ENCODE data around the gene RNF128.
"Not testable (repeated sequence)": the region's sequence is repeated elsewhere in the genome, so short reads cannot be mapped to it uniquely, and the experiment has no call there.

RNF128 gene

DNA sequence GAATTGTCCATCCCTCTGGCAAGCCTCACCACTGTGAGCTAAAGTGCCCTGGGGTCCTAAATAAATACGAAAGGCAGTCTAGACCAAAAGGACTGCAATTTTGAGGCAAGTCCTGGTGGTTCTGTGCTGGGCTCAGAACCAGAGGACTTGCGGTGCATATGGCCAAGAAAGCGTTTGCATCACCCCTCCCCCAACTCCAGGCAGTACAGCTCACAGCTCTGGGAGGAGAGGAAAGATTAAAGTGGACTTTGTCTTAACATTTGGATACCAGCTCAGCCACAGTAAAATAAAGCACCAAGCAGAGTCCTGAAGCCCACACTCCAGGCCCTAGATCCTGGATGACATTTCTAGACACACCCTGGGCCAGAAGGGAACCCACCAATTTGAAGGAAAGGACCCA, 24.9 kb downstream of the RNF128 start:
- H3K4me1 ChIP-seq (ENCODE audit: control insufficient read depth, low read depth, low read length), result no peaks in the 10 kb centered on the region
- H4K5ac ChIP-seq (ENCODE audit: low read length), result no peak overlapping the region
- H3K9ac ChIP-seq (ENCODE audit: low read length), result no peak overlapping the region
- no peak overlapping the region for H3K56ac ChIP-seq (ENCODE audit: low read length)
- DNase-seq, result peak; percentile 0
- H3K79me1 ChIP-seq (ENCODE audit: low read length), result no peaks in the 10 kb centered on the region
- no peak overlapping the region for H3K4me3 ChIP-seq (ENCODE audit: low read length)
- H3K4ac ChIP-seq (ENCODE audit: low read depth, low read length), result no peak overlapping the region
- no peak overlapping the region for H3K18ac ChIP-seq (ENCODE audit: low read length)
- H2AK5ac ChIP-seq (ENCODE audit: low read length), result no peak overlapping the region
- no peaks in the 10 kb centered on the region for H3K27me3 ChIP-seq (ENCODE audit: insufficient read depth, low read length, poor library complexity)
- H3K79me2 ChIP-seq (ENCODE audit: control insufficient read depth, insufficient read depth, low read length), result no peaks in the 10 kb centered on the region
- no peak overlapping the region for H3K4me2 ChIP-seq (ENCODE audit: low read length)
- no peak overlapping the region for H2BK120ac ChIP-seq (ENCODE audit: low read depth, low read length)
- WGBS (ENCODE audit: extremely low coverage, insufficient coverage, low lambda C conversion rate), result no CpG with 5 or more reads among the region's 3 CpGs
- no peak overlapping the region for H2BK15ac ChIP-seq (replicated peaks; ENCODE audit: low read depth)
- no peak overlapping the region for H3K27ac ChIP-seq (ENCODE audit: low read depth, low read length)
- H3K36me3 ChIP-seq (ENCODE audit: control insufficient read depth, insufficient read depth, low read length), result no peaks in the 10 kb centered on the region
- H4K8ac ChIP-seq (ENCODE audit: low read depth, low read length), result no peak overlapping the region
- H3K23ac ChIP-seq (ENCODE audit: low read length), result no peak overlapping the region
- no peak overlapping the region for H2BK5ac ChIP-seq (ENCODE audit: low read length)

DNA sequence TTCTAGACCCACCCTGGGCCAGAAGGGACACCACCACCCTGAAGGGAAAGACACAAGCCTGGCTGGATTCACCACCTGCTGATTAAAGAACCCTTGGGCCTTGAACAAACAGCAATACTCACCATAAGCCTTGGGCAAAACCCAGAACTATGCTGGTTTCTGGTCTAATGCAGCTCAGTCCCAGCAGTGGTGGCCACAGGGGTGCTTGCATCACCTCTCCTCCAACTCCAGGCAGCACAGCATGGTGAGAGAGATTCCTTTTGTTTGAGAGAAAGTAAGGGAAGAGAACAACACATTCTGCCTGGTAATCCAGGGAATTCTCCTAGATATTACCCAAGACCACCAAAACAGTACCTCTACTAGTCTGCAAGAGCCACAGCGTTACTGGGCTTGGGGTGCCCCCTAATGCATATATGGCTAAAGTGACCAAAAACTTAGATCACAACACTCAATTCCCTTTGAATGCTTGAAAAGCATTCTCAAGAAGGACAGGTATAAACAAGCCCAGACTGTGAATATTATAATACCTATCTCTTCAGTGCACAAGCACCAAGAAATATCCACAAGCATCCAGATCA, 25.7 kb downstream of the RNF128 start:
- Histone ChIP-seq H3K4me3 (ENCODE audit: low read length) (no peak overlapping the region), H2BK120ac (ENCODE audit: low read depth, low read length) (no peak overlapping the region), H4K8ac (ENCODE audit: low read depth, low read length) (no peak overlapping the region), H3K18ac (ENCODE audit: low read length) (no peak overlapping the region), H3K56ac (ENCODE audit: low read length) (no peak overlapping the region), H3K27ac (ENCODE audit: low read depth, low read length) (no peak overlapping the region), H2BK5ac (ENCODE audit: low read length) (no peak overlapping the region), H3K27me3 (ENCODE audit: insufficient read depth, low read length, poor library complexity) (no peaks in the 10 kb centered on the region), H2AK5ac (ENCODE audit: low read length) (no peak overlapping the region), H2BK15ac (replicated peaks; ENCODE audit: low read depth) (no peak overlapping the region), H3K4me2 (ENCODE audit: low read length) (no peak overlapping the region), H3K4ac (ENCODE audit: low read depth, low read length) (no peak overlapping the region), H3K4me1 (ENCODE audit: control insufficient read depth, low read depth, low read length) (no peaks in the 10 kb centered on the region), H3K36me3 (ENCODE audit: control insufficient read depth, insufficient read depth, low read length) (no peaks in the 10 kb centered on the region), H3K79me1 (ENCODE audit: low read length) (no peaks in the 10 kb centered on the region), H3K79me2 (ENCODE audit: control insufficient read depth, insufficient read depth, low read length) (no peaks in the 10 kb centered on the region), H3K23ac (ENCODE audit: low read length) (no peak overlapping the region), H4K5ac (ENCODE audit: low read length) (no peak overlapping the region), H3K9ac (ENCODE audit: low read length) (no peak overlapping the region)
- WGBS (ENCODE audit: extremely low coverage, insufficient coverage, low lambda C conversion rate), result no CpG with 5 or more reads among the region's 1 CpG
- peak; percentile 43 for DNase-seq

DNA sequence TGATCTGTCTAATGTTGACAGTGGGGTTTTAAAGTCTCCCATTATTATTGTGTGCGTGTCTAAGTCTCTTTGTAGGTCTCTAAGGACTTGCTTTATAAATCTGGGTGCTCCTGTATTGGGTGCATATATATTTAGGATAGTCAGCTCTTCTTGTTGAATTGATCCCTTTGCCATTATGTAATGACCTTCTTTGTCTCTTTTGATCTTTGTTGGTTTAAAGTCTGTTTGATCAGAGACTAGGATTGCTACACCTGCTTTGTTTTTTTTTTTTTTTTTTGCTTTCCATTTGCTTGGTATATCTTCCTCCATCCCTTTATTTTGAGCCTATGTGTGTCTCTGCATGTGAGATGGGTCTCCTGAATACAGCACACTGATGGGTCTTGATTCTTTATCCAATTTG, 42.8 kb downstream of the RNF128 start:
- not testable (repeated sequence) for H4K8ac ChIP-seq (ENCODE audit: low read depth, low read length); H3K36me3 ChIP-seq (ENCODE audit: control insufficient read depth, insufficient read depth, low read length); H3K18ac ChIP-seq (ENCODE audit: low read length); H3K4me2 ChIP-seq (ENCODE audit: low read length); H3K4ac ChIP-seq (ENCODE audit: low read depth, low read length); H2BK120ac ChIP-seq (ENCODE audit: low read depth, low read length); H3K4me1 ChIP-seq (ENCODE audit: control insufficient read depth, low read depth, low read length); H3K79me2 ChIP-seq (ENCODE audit: control insufficient read depth, insufficient read depth, low read length); H3K27ac ChIP-seq (ENCODE audit: low read depth, low read length); H3K56ac ChIP-seq (ENCODE audit: low read length); H2BK15ac ChIP-seq (replicated peaks; ENCODE audit: low read depth); H3K9ac ChIP-seq (ENCODE audit: low read length); DNase-seq; H3K79me1 ChIP-seq (ENCODE audit: low read length); H4K5ac ChIP-seq (ENCODE audit: low read length); H3K4me3 ChIP-seq (ENCODE audit: low read length); H2BK5ac ChIP-seq (ENCODE audit: low read length); H3K27me3 ChIP-seq (ENCODE audit: insufficient read depth, low read length, poor library complexity); H2AK5ac ChIP-seq (ENCODE audit: low read length); H3K23ac ChIP-seq (ENCODE audit: low read length)
- WGBS (ENCODE audit: extremely low coverage, insufficient coverage, low lambda C conversion rate), result no CpG with 5 or more reads among the region's 1 CpG

DNA sequence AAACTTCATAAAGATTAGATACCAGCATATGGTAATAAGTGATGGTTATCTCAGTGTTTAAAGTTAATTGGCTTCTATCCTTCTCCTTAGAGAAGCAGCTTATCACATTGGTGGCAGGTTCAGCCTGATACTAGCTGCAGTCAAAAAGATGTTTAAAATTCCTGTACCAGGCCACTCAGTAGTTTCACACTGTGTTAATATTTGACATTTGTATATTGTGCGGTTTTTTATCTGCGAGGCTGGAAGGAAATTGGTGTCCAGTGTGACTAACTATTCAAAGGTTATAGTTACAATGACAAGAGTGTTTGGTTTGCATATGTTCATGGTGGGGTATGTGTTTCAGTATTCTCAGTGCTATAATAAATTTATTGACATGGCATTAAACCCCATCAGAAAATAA, 48.5 kb downstream of the RNF128 start:
- Histone ChIP-seq H2BK5ac (ENCODE audit: low read length) (no peak overlapping the region), H3K9ac (ENCODE audit: low read length) (no peak overlapping the region), H3K27me3 (ENCODE audit: insufficient read depth, low read length, poor library complexity) (no peaks in the 10 kb centered on the region), H4K5ac (ENCODE audit: low read length) (no peak overlapping the region), H2BK15ac (replicated peaks; ENCODE audit: low read depth) (no peak overlapping the region), H3K79me2 (ENCODE audit: control insufficient read depth, insufficient read depth, low read length) (no peaks in the 10 kb centered on the region), H3K56ac (ENCODE audit: low read length) (no peak overlapping the region), H3K27ac (ENCODE audit: low read depth, low read length) (no peak overlapping the region), H3K36me3 (ENCODE audit: control insufficient read depth, insufficient read depth, low read length) (no peaks in the 10 kb centered on the region), H3K18ac (ENCODE audit: low read length) (no peak overlapping the region), H4K8ac (ENCODE audit: low read depth, low read length) (no peak overlapping the region), H3K4me1 (ENCODE audit: control insufficient read depth, low read depth, low read length) (no peaks in the 10 kb centered on the region), H2AK5ac (ENCODE audit: low read length) (no peak overlapping the region), H2BK120ac (ENCODE audit: low read depth, low read length) (no peak overlapping the region), H3K23ac (ENCODE audit: low read length) (no peak overlapping the region), H3K79me1 (ENCODE audit: low read length) (no peaks in the 10 kb centered on the region), H3K4me3 (ENCODE audit: low read length) (no peak overlapping the region), H3K4me2 (ENCODE audit: low read length) (no peak overlapping the region), H3K4ac (ENCODE audit: low read depth, low read length) (no peak overlapping the region)
- WGBS (ENCODE audit: extremely low coverage, insufficient coverage, low lambda C conversion rate), result no CpG with 5 or more reads among the region's 2 CpGs
- DNase-seq, result no peak

DNA sequence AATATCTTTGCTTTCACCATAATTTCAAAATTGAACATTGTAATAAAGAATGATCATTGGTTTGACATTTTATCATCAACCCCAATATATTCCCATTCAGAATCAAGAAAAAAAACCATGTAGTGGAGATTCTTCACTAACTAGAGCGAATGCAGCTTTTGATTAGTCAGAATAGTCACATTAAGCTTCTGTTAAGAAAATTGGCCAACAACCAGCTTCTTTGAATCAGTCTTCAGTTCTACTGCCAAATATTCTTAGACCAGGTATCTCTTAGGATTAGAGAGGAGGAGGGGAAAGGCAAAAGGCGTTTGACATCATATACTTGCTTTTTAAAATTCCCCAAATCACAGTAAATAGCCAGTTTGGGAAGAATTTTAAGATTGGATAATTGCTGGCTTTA, 53.8 kb downstream of the RNF128 start:
- Histone ChIP-seq H3K36me3 (ENCODE audit: control insufficient read depth, insufficient read depth, low read length) (no peaks in the 10 kb centered on the region), H4K5ac (ENCODE audit: low read length) (no peak overlapping the region), H4K8ac (ENCODE audit: low read depth, low read length) (no peak overlapping the region), H3K4ac (ENCODE audit: low read depth, low read length) (no peak overlapping the region), H3K4me2 (ENCODE audit: low read length) (no peak overlapping the region), H3K27ac (ENCODE audit: low read depth, low read length) (no peak overlapping the region), H3K4me1 (ENCODE audit: control insufficient read depth, low read depth, low read length) (no peaks in the 10 kb centered on the region), H3K18ac (ENCODE audit: low read length) (no peak overlapping the region), H3K56ac (ENCODE audit: low read length) (no peak overlapping the region), H3K79me2 (ENCODE audit: control insufficient read depth, insufficient read depth, low read length) (no peaks in the 10 kb centered on the region), H3K9ac (ENCODE audit: low read length) (no peak overlapping the region), H2BK120ac (ENCODE audit: low read depth, low read length) (no peak overlapping the region), H3K79me1 (ENCODE audit: low read length) (no peaks in the 10 kb centered on the region), H3K23ac (ENCODE audit: low read length) (no peak overlapping the region), H2BK15ac (replicated peaks; ENCODE audit: low read depth) (no peak overlapping the region), H2BK5ac (ENCODE audit: low read length) (no peak overlapping the region), H2AK5ac (ENCODE audit: low read length) (no peak overlapping the region), H3K27me3 (ENCODE audit: insufficient read depth, low read length, poor library complexity) (no peaks in the 10 kb centered on the region), H3K4me3 (ENCODE audit: low read length) (no peak overlapping the region)
- no peak for DNase-seq
- WGBS (ENCODE audit: extremely low coverage, insufficient coverage, low lambda C conversion rate), result no CpG with 5 or more reads among the region's 2 CpGs

DNA sequence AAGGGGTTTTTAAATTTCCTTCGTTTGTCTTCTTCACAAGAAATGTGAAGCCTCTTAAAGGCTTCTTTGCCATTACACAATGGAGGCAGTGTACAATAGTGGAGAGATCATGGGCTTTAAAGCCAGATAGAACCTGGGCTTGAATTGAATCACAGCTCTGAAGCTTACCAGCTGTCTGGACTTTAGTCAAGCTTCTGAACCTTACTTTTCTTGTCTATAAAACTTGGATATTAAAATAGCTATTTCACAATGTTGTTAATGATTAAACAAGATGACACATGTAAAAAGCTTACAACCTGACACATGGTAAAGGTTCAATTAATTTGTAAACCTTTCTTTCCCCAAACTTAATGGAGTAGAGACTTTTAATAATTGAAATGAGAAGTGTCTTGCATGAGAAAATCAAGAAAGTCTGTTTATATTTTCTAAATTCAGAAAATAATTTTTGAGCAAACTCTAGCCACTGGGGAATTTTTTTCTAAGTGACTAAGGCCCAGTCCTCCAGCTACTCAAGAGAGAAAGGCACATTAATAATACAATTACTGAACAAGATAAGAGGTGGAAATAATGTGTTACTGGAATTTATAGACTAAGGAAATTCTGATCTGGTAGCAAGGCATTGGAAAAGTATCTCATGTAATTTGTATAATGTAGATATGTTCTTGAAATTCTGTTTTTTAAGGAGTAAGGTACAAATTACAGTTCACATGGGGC, 54.3 kb downstream of the RNF128 start:
- DNase-seq, result no peak
- Histone ChIP-seq H3K56ac (ENCODE audit: low read length) (no peak overlapping the region), H2BK15ac (replicated peaks; ENCODE audit: low read depth) (no peak overlapping the region), H3K18ac (ENCODE audit: low read length) (no peak overlapping the region), H3K23ac (ENCODE audit: low read length) (no peak overlapping the region), H2BK120ac (ENCODE audit: low read depth, low read length) (no peak overlapping the region), H3K36me3 (ENCODE audit: control insufficient read depth, insufficient read depth, low read length) (no peaks in the 10 kb centered on the region), H4K8ac (ENCODE audit: low read depth, low read length) (no peak overlapping the region), H2BK5ac (ENCODE audit: low read length) (no peak overlapping the region), H3K79me2 (ENCODE audit: control insufficient read depth, insufficient read depth, low read length) (no peaks in the 10 kb centered on the region), H3K27ac (ENCODE audit: low read depth, low read length) (no peak overlapping the region), H3K4me2 (ENCODE audit: low read length) (no peak overlapping the region), H3K9ac (ENCODE audit: low read length) (no peak overlapping the region), H3K4me3 (ENCODE audit: low read length) (no peak overlapping the region), H4K5ac (ENCODE audit: low read length) (no peak overlapping the region), H3K4ac (ENCODE audit: low read depth, low read length) (no peak overlapping the region), H2AK5ac (ENCODE audit: low read length) (no peak overlapping the region), H3K79me1 (ENCODE audit: low read length) (no peaks in the 10 kb centered on the region), H3K27me3 (ENCODE audit: insufficient read depth, low read length, poor library complexity) (no peaks in the 10 kb centered on the region), H3K4me1 (ENCODE audit: control insufficient read depth, low read depth, low read length) (no peaks in the 10 kb centered on the region)
- no CpG with 5 or more reads among the region's 1 CpG for WGBS (ENCODE audit: extremely low coverage, insufficient coverage, low lambda C conversion rate)

Data from mesendoderm (in vitro differentiated cells).